ES-I3 (cell line): Measurements from ENCODE around the gene DUSP15.

Experiments used
- H3K36me3 ChIP-seq: 2 replicates; pipeline ENCODE4 v1.6.1; 2013; ENCODE audit warnings: mild to moderate bottlenecking, low read length, control low read depth, moderate library complexity; ENCODE audit not compliant: insufficient read depth
- H3K4me1 ChIP-seq: 2 replicates; pipeline ENCODE4 v1.6.1; 2013; ENCODE audit warnings: mild to moderate bottlenecking, control low read depth, low read length; ENCODE audit not compliant: insufficient read depth
- H3K9ac ChIP-seq: 2 replicates; pipeline ENCODE4 v1.6.1; 2013; ENCODE audit warnings: low read depth, mild to moderate bottlenecking, low read length, moderate library complexity
- H3K9me3 ChIP-seq: 2 replicates; pipeline ENCODE4 v1.6.1; 2013; ENCODE audit warnings: mild to moderate bottlenecking, low read length, moderate library complexity; ENCODE audit not compliant: control insufficient read depth, insufficient read depth

The DUSP15 gene

DNA sequence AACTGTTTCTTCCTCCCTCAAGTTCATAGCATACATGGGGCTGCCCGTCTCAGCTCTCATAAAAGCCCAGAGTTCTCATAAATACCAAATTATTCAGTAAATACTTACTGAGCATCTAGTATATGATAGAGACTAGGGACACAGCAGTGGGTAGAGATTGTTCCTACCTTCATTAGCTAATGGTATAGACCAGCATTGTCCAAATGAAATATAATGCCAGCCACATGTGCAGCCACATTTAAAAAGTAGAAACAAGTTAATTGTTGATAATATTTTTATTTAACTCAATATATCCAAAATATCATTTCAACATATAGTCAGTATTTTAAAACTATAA, 1.3 kb upstream of the DUSP15 start:
- H3K4me1 ChIP-seq: peaks cover 4% of the 10 kb centered on the region; the same call in 1 of the 2 replicates
- no peaks in the 10 kb centered on the region for H3K9me3 ChIP-seq
- no peaks in the 10 kb centered on the region for H3K36me3 ChIP-seq
- H3K9ac ChIP-seq: no peak overlapping the region

- Histone ChIP-seq H3K36me3 (no peaks in the 10 kb centered on the region), H3K4me1 (peaks cover 4% of the 10 kb centered on the region; the same call in 1 of the 2 replicates), H3K9ac (peak overlapping the region; percentile 83), H3K9me3 (no peaks in the 10 kb centered on the region)
These were observed 645 bp upstream of the DUSP15 start for GRCh38 chr20:31870726-31871617.

DNA sequence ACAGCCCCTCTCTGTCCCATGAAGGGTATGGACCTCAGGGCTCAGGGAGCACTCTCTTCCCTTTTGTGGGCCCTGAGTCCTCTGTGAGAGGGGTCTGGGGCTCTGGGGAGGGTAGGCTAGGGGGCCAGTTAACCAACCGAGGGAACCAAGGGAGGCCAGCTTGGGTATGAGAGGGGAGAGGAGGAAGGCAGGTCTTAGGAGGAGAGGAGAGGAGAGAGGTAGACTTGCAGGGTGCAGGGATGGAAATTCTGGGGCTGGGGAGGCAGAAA, 720 bp downstream of the DUSP15 start:
- peak overlapping the region; percentile 83 for H3K9ac ChIP-seq
- no peaks in the 10 kb centered on the region for H3K36me3 ChIP-seq
- peaks cover 4% of the 10 kb centered on the region; the same call in 1 of the 2 replicates for H3K4me1 ChIP-seq
- no peaks in the 10 kb centered on the region for H3K9me3 ChIP-seq

DNA sequence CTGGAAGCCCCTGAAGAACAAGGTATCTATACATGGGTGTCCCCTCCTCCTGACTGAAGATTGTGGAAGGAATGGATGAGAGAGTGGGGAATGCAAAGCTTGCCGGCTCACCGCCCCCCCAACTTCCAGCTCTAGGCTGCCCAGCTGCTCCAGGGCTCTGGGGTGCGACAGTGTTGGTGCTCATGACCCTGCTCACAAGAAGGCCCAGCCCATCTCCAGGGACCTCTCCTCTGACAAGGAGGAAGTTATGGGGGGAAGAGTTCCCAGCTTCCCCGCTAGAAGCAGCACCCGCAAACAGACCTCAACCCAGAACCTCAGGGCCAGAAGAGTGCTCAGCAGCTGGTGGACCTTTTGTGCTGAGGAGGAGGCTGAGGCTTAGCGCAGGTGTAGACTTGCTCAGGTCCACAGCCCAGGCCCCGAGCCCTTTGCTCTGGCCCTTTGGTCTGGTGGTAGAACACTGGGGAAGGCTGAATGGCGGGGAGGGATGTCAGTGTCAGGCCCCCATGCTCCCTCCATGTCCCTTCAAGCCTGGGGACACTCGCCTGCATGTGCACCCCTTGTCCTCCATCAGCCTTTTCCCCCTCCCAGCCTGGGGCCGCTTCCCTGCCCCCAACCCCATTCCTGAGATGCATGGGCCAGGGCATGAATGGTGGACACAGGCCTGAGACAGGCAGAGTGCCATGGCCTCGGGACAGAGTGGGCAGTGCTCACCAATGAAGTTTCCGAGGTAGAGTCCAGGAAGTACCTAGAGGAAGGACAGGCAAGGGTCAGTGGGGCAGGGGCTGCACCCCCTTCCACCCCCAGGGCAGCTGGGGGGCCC, 1.3 kb downstream of the DUSP15 start:
- H3K9ac ChIP-seq: peak overlapping the region; percentile 83; the same call in 1 of the 2 replicates
- no peaks in the 10 kb centered on the region for H3K9me3 ChIP-seq
- peaks cover 4% of the 10 kb centered on the region; the same call in 1 of the 2 replicates for H3K4me1 ChIP-seq
- no peaks in the 10 kb centered on the region for H3K36me3 ChIP-seq

DNA sequence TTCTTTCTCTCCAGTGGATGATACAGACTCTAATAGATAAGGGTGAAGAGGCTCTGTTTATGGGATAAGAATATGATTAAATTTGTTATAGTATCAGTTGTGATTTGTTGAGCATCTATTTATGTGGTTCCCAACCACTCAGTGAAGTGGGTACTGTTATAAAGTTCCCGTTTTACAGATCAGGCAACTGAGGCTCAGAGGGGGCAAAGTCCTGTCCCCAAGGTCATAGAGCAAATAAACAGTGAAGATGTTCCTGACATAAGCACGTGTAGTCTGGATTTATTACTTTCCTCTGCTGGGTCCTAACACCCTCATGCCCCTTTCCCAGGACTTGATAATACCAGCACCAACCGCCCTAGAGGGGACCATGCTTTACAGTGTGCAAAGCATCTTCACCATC, 4.1 kb downstream of the DUSP15 start:
- Histone ChIP-seq H3K36me3 (no peaks in the 10 kb centered on the region), H3K9ac (no peak overlapping the region), H3K9me3 (no peaks in the 10 kb centered on the region), H3K4me1 (peaks cover 4% of the 10 kb centered on the region; the same call in 1 of the 2 replicates)

DNA sequence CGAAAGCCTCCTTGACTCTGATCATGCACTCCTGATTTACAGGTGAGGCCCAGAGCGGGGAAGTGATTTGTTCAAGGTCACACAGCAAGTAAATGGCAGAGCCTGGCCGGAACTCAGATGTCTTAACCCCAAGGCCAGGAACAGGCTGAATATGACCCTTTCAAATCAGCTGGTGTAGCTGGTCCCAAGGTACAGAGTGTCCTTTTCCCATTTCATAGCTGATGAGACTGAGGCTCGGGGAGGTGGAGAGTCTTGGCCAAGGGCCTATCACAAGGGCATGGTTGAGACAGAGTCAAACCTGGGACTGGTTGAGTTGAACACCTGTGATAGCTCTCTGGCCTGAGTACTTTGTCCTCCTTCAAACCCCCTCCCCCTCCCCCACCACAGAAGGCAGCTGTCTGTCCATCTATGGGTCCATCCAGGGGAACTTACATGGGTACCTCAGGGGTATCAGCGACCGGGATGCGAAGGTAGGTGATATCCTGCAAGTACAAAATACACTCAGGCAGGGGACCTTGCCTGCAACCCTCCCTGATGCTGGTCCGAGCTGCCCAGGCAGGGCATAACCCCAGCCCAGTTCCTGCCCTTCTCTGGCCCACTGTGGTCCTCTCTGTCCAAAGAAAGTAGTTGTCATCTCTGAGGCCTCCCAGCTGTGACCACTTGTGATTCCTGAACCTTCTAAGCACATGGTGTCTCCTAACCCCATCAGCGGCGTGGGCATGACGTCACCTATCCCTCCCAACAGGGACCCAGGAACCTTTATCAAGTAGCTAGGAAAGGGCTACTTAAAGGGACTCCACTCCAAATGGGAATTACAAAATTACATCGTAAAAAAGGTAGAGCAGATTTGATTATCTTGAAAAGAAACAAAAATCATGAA, 5.6 kb downstream of the DUSP15 start:
- Histone ChIP-seq H3K9ac (no peak overlapping the region), H3K4me1 (peaks cover 9% of the 10 kb centered on the region; the same call in 1 of the 2 replicates), H3K36me3 (no peaks in the 10 kb centered on the region), H3K9me3 (no peaks in the 10 kb centered on the region)

GRCh38 chr20:31863296-31864085, 6.8 kb downstream of the DUSP15 start:
- Histone ChIP-seq H3K9me3 (no peaks in the 10 kb centered on the region), H3K4me1 (peaks cover 5% of the 10 kb centered on the region; the same call in 1 of the 2 replicates), H3K36me3 (no peaks in the 10 kb centered on the region), H3K9ac (no peak overlapping the region)

- H3K4me1 ChIP-seq: peaks cover 5% of the 10 kb centered on the region; the same call in 1 of the 2 replicates
- H3K9me3 ChIP-seq: no peaks in the 10 kb centered on the region
- no peak overlapping the region for H3K9ac ChIP-seq
- no peaks in the 10 kb centered on the region for H3K36me3 ChIP-seq
These were observed 7.8 kb downstream of the DUSP15 start for GRCh38 chr20:31862506-31862905.

GRCh38 chr20:31862157-31862470, 8.2 kb downstream of the DUSP15 start:
- H3K9ac ChIP-seq: peak overlapping the region; percentile 73

GRCh38 chr20:31861385-31862156, 8.8 kb downstream of the DUSP15 start:
- H3K9me3 ChIP-seq: no peaks in the 10 kb centered on the region
- H3K4me1 ChIP-seq: peaks cover 5% of the 10 kb centered on the region; the same call in 1 of the 2 replicates
- H3K9ac ChIP-seq: peak overlapping the region; percentile 73
- no peaks in the 10 kb centered on the region for H3K36me3 ChIP-seq

More at GRCh38 chr20:31862157-31862470, 8.2 kb downstream of the DUSP15 start:
- Histone ChIP-seq H3K9me3 (no peaks in the 10 kb centered on the region), H3K4me1 (peaks cover 5% of the 10 kb centered on the region; the same call in 1 of the 2 replicates), H3K36me3 (no peaks in the 10 kb centered on the region)

DNA sequence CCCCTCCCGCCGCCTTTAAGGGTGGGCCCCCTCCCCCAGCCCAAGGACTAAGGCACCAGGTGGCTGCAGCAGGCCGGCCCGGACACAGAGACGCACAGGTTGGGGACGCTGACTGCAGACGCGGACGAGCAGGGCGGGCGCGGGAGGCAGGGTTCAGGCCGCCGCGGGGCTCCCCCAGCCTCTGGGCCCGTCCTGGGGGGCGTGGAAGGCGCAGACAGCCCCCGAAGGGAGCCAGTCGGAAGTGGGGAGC, 9.3 kb downstream of the DUSP15 start:
- H3K4me1 ChIP-seq: peaks cover 5% of the 10 kb centered on the region; the same call in 1 of the 2 replicates
- H3K36me3 ChIP-seq: no peaks in the 10 kb centered on the region
- peak overlapping the region; percentile 66 for H3K9ac ChIP-seq
- H3K9me3 ChIP-seq: no peaks in the 10 kb centered on the region

- Histone ChIP-seq H3K9ac (peak overlapping the region; percentile 66; the same call in 1 of the 2 replicates), H3K4me1 (peaks cover 5% of the 10 kb centered on the region; the same call in 1 of the 2 replicates)
These were observed 9.8 kb downstream of the DUSP15 start for GRCh38 chr20:31860390-31861134.

DNA sequence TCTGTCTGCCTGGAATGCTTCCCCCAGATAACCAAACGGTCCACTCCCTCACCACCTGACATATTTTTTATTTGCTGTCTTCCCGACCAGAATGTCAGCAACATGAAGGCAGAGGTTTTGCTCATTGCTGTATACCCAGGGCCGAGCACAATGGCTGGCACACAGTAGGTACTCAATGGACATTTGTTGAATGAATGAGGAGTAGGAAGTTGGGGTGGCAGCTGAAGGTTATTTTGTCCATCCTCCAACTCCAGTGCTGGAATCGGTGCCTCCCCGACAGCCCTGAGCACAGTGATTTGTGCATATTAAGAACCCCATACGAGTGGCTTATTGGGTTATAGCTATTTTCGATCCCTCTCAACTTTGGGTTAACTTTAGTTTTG, 10.3 kb downstream of the DUSP15 start:
- Histone ChIP-seq H3K9ac (no peak overlapping the region), H3K36me3 (no peaks in the 10 kb centered on the region), H3K9me3 (no peaks in the 10 kb centered on the region), H3K4me1 (peaks cover 5% of the 10 kb centered on the region; the same call in 1 of the 2 replicates)

More at GRCh38 chr20:31860390-31861134, 9.8 kb downstream of the DUSP15 start:
- Histone ChIP-seq H3K36me3 (no peaks in the 10 kb centered on the region), H3K9me3 (no peaks in the 10 kb centered on the region)
